Caki2 (cell line): ENCODE results near the gene BPIFA1. TPM values are rescaled to one million over a fixed set of nuclear protein-coding genes. Genes with fewer than 3 reads are reported as not detected.
A peak's percentile ranks its signal among the peaks of the same experiment; 100 is the strongest.

Source experiments
- DNase-seq: peaks from one replicate; pipeline ENCODE4 v3.0.0-alpha.2; 2015; ENCODE audit warnings: low read depth
- in situ Hi-C: cut with HindIII; loops from 2 replicates; pipeline ENCODE4 v1.10.0; 2016; ENCODE audit warnings: low sequenced_read_pairs, low pct_unique_long_range_greater_than_20kb, mixed read lengths
- total RNA-seq: library from RNA; depleted of rRNA; stranded (reverse); fragments of >200 nt; shearing (Covaris generic); gene quantifications from 2 replicates; pipeline ENCODE4 v1.2.3, GENCODE V29; 2014; ENCODE audit warnings: low replicate concordance

The BPIFA1 gene
- total RNA-seq, 1 experiment from 2014 or later, result not detected

DNA sequence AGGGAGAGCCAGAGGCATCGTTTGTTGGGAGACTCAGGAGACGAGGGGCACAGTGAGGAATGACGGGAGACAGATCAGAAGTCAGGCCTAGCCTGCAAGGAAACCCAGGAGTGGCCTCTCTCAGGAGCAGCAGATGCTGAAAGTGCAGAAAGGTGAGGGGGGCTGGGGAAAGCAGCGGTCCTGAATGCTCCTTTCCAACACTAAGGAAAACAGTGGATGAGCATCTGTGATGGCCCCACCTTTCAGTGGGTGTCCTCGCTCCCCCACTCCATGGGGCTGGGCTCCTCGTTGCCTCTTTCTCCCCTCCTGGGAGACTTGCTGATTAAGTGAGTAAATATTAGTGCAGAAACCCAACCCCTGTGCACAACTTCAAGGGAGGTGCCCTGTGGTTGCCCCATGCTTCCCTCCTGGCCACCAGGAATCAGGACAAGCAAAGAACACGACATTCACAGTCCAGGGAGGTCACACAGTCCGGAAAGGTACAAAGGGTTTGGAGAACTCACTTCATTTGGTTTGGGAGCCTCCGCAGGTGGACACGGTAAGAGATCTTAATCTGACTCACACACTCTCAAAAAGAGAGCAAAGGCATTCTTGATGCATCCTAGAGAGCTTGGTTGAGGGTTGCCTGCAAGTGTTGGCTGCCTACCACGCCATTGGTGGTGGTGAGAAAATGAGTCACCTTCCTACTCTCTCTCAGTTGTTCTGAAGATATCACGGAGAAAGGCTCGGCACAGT lies 37.5 kb downstream of the BPIFA1 start:
- DNase-seq, result no peak
- in situ Hi-C loops, result no loop called here

DNA sequence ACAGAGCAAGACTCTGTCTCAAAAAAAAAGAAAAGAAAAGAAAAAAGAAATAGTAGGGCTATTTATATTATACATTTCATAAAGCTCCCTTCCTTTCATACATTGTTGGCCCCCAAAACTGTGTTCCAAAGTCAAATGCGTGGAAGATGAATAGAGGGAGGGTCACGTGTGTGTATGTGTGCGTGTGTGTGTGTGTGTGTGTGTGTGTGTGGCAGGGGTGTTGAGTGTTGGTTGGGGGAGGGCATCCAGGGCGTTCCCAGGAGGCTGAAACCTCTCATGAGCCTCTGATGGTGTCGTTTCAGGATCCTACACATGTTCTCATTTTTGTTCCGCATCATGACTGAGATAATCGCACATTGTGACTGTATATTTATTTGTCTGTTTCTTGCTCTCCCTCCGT lies 39.4 kb downstream of the BPIFA1 start:
- no peak for DNase-seq
- in situ Hi-C loops, result no loop called here

DNA sequence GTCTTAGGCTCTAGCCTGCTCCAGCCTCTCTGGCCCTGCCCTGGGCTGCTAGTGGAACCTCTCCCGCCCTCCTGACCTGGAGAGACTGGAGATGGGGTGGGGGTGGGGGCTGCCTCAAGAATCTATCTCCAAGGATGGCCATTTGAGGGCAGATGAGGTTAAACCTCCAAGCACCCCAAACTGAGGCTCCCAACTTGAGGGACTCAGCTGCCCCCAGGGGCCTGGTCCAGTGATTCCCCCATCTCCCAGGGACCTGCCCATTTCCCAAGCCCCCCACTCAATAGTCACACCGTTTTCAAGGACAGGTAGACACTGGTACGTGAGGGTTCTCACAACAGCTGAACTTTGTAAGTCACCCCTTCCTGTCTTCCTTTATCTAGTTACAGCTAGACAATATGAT lies 40.1 kb downstream of the BPIFA1 start:
- no peak for DNase-seq
- in situ Hi-C loops, result no loop called here

DNA sequence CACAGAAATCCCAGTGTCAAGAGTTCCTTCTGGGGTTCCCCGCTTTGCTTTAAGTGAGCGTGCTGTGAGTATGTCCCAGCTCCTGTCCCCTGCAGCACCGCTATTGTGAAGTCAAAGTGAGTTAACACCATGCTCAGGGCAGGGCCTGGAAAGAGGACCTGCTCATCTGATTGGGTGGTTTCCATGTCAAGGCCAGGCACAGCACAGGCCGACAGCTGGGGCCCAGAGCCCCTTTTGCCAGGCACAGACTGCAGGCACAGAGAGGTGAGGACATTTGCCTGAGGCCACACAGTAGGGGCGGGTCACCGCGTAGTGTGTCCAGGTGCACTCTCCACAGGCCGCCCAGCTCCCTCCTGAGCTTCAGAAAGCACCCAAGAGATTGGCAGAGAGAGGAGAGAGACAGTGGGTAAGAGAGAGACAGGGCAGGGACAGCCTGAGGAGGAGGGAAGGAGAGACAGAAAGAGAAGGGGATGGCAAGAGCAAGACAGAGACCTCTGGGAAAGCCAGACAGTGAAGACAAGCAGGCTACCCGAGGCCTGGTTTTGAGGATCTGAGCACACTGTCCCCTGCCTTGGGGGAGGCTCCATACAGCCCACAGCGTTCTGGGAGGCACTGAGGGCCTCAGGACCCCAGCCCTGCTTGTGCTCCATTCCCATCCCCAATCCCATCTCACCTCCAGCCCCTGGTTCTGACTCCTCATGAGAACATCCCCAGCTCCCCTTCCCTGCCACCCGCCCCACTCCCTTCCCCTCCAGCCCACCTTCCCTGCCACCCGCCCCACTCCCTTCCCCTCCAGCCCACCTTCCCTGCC lies 40.7 kb downstream of the BPIFA1 start:
- no peak for DNase-seq
- in situ Hi-C loops, result no loop called here

DNA sequence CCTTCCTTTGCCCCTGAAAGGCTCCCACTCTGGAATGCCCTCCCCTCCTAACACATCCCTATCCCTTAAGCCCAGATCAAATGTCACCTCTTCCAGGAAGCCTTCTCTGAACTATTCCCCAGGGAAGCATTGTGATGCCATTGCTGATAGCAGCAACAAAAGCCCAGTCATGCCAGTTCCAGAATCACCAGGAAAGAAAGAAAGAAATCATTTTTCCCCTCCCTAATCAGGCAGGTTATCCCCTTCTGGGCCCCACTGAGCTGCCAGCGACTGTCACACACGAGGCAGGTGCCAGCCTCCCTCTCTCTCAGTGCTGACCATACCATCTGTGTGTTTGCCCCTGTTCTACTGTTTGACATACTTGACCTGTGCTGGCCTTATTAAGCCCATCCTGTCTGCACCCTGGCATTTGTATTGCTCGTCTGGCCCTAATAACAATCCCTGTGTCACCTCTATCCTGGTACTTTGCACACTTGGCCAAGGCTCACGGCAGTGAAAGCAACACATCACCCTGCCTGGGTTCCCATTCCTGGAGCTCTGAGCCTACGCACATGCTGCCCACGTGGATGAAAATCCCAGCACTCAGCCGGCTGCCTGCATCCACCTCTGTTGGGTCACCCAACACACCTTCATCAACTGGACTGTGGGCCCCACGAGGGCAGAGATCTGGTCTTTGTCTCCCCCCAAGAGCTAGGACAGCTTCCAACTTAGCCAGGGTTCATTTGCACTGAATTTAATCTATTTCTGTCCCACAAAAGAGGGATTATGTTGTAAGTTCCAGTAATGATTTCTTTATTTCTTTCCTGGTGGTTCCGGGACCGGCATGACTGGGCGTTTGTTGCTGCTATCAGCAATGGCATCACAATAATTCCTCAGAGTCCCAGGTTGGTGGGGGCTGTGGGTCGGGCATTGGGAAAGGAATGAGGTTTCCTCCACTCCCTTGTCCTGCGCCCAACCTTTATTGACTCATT lies 42.0 kb downstream of the BPIFA1 start:
- no peak for DNase-seq
- in situ Hi-C loops, result no loop called here

DNA sequence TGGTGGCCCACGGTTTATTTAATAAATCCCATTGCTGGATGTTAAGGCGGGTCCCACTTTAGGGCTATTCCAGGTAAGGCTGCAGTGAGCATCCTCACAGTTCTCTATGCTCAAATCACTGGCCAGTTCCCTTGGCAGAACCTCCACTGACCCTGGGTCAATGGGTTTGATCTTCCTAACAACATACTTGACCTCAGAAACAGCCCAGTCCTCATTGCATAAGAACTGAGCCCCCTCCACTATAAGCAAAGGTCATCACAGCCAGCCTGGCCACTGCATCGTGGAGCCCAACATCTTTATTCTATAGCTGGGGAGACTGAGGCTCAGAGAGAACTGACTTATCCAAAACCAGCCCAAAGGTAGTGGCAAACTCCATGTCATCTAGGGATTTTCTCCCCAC lies 42.9 kb downstream of the BPIFA1 start:
- in situ Hi-C loops, result no loop called here
- no peak for DNase-seq

DNA sequence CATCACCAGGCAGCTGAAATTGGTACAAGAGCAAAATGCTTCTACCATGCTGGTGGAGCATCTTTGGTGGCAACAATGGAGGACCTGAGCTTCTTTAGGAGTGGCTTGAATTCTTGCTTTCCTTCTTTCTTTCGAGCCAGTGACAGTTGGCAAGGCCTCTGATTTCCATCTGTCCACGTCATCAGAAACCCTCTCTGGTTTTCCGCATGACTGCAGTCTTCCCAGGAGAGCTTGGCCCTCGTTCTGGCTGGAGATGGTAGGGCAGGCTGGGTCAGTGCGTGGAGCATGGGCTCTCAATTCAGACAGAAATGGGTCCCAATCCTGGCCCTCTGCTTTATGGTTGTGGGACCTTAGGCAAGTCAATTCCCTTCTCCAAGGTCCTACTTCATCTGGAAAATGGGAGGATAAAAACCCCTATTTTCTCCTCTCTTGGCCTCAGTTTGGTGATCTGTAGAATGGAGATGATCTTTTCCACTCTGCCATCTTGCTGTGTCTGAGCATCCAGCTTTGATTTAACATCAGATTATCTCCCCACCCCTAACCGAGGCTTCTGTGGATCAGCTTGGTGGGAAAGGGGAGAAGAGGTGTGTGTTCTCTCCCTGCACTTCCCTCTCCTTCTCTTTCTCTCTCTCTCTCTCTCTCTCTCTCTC lies 43.6 kb downstream of the BPIFA1 start:
- in situ Hi-C loops, result no loop called here
- peak; percentile 73 for DNase-seq

DNA sequence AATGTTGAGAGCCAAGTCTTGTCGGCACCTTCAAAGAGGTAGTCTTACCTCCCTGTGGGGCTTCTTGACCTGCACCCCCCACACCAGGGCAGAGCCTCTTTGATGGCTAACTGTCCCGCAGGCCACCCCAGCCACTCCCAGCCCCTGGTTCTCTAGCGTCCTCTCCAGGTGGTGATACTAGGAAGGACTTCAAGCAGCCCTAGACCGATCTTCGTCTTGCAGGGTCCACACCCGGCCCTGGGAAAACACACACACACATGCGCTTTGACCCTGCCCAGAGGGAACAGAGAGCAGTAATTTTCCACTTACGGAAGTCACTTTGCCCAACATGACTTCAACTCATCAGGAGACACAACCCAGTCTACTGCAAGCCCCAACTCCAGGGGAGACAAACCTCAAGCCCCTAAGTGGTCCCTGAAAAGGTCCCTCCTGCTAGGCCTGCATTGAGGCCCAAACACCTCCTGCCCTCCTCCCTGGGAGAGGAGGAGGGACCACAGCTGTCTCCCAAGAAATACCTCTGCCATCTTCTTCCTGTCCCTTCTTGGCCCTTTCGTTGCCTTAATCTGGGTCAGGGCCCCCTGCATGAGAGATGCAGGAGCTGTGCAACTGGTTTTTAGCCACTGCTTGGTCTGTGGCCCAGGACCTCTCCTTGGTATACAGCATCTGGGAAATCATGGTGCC lies 44.3 kb downstream of the BPIFA1 start:
- no peak for DNase-seq
- in situ Hi-C loops, result no loop called here

DNA sequence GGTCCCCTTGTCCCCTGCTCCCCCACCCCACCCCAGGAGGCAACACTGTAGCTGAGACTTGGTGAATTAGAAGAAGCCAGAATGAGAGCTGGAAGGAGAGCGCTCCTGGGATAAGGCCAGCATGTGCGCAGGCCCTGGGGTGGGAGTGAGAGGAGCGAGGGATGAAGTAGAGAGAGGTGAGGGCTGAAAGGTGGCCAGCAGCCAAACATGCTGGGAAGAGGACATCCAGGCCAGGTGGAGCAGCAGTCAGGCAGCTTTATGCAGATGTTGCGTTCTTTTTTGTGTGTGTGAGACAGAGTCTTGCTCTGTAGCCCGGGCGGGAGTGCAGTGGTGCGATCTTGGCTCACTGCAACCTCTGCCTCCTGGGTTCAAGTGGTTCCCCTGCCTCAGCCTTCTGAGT lies 45.0 kb downstream of the BPIFA1 start:
- in situ Hi-C loops, result no loop called here
- no peak for DNase-seq

DNA sequence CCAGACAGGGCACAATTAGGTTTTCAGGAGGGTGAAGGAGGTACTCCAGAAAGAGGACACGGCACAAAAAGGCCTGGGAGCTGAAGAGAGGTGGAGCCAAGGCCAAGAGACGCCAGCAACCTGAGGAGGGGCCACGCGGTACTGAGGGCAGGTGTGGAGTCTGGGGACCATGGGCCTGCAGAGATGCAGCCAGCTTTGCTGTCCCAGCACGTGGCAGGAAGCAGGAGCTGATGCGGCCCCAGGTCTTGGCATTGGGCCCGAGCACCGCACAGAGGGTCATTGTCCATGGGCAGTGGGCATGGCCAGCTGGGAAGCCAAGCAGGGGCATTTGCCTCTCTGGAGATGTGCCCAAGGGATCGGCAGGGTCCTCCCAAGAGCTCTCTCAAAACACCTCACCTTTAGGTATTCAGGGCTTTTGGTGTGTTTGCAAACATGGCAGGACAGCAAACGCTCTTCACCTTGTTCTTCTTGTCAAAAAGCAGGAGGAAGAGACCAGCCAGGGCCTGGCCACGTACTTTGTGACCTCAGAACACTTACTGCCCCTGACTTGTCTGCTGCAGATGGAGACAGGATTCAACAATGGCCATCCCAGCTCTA lies 45.9 kb downstream of the BPIFA1 start:
- in situ Hi-C loops, result no loop called here
- DNase-seq, result no peak

DNA sequence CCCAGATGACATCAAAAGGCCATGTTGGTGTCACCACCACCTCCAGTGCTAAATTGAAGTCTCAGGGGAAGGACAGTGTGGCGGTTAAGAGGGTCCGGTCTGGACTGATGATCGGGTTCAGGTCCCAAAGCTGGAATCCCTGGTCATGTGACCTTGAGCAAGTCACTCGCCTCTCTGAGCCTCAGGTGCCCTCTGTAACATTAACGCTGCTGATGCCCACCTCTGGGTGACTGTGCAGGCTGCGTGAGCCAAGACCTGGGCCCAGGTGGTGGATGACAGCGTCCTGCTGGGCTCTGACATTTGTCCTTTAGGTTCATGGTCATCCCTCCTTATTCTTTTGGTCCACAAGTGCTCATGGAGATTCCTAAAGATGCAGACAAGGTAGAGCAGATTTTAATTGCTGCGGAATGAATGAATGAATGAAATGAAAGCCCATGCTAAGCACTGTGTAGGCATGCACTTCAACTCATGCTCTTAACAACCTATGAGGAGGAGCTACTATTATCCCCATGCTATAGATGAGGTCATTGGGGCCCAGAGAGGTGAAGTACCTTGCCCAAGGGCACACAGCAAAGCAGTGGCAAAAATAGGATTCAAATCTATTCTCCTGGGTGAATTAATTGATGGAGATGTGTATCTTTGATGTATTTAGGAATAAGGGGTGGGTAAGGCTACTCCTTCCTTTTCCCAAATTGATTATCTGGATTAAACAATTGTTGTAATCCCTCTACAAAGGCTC lies 46.6 kb downstream of the BPIFA1 start:
- in situ Hi-C loops, result no loop called here
- DNase-seq, result no peak

DNA sequence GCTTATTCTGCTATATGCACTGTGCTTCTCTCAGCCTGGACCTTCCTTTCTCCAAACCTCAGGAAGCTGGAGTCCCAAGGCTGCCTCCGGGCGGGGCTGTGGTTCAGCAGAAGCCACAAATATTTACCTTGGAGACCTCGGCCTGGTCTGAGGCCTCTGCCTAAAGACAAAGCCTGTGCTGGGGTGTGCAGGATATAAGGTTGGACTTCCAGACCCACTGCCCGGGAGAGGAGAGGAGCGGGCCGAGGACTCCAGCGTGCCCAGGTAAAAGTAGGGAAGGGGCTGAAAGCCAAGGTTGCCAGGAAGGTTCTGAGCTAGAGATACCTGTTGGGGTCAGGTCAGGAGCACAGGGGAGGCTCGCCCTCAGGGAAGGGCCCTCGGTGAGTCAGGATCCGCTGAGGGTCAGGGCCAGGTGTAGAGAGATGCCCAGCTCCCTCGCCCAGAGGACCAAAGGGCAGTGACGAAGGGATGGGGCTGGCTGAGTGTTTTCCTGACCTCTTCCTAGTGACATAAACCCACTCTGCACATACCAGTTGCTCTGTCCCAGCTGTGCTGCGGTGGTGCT lies 47.3 kb downstream of the BPIFA1 start, which contains the start of gene BPIFB1:
TSS of gene BPIFB1 (plus strand) at position 224 of the 565 bp plus-strand sequence. CDS start 2,860 bp downstream, outside the sequence.
- no peak for DNase-seq
- in situ Hi-C loops, result no loop called here

DNA sequence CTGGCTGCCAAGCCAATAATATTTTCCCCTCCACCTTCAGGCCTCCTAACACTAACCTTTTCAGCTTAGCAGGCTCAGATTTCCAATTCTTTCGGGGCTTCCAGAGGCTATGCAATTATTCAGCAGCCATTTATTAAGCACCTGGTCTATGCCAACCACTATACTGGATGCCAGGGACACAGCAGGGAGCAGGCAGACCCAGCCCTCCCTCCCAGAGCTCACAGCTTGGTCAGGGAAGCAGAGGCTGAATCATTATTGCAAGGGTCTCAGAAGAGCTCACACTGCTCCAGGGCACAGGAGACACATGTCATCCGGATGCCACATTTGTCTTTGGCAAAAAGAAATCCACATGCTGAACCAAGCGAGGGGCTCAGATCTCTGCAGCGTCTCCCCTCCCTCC lies 48.5 kb downstream of the BPIFA1 start:
- in situ Hi-C loops, result no loop called here
- DNase-seq, result no peak

DNA sequence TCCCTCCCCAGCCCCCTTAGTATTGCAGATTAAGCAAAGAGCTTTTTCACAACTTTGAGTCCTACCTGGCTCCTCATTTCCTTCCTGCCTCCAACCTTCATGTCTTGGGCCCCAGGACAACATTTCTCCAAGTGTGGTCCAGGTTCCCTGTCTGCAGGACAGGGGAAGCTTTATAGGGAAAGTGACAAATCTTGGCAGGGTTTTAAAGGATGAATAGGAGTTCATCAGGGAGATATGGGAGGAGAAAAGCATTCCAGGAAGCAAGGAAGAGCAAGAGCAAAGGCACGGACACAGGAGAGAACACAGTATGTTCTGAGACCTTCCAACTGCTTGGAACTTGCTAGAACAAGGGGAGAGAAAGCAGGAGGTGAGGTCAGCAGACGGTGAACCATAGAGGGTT lies 49.1 kb downstream of the BPIFA1 start:
- in situ Hi-C loops, result no loop called here
- DNase-seq, result no peak

DNA sequence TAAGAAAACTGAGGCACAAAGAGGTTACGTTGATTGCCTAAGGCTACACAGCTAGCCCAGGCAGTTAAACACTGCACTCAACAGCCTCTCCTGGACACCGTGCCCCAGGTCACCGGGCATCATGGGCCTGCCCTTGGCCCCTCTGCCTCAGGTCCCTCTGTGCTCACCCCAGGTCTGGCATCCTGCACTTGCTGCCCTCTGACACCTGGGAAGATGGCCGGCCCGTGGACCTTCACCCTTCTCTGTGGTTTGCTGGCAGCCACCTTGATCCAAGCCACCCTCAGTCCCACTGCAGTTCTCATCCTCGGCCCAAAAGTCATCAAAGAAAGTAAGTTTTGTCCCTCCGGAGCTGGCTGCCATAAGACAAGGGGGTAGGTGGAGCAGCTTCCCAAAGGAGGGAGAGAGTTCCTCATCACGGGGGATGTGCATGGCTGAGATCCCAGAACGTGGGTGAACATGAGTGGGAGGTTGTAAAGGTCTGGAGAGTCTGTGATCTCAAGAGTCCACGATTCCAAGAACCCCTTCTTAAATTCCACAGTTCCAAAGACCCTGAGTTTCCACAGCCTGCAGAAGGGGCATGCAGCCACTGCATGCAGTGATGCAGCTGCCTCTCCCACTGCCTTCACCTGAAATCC lies 50.2 kb downstream of the BPIFA1 start:
- in situ Hi-C loops, result no loop called here
- no peak for DNase-seq

DNA sequence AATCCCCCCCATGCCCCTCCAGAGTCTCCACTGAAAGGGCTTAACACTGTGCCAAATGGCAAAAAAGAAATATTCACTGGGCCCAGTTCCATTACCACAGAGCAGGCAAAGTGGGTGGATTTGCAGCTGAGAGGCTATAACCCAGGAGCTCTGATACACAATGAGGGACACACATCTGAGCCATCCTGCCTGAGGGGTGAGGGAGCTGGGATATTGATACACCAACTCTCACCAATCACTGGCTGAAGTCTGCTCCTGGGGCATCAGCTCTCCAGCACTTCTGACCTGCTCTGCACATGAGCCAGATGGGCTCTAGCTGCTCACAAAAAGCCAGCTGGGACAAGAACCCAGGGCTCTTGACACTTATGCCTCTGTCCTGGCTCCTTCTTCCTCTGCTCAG lies 52.1 kb downstream of the BPIFA1 start:
- in situ Hi-C loops, result no loop called here
- no peak for DNase-seq
